Brain pericyte (primary cell): ENCODE measurements around the gene ZDHHC13.

ENCODE experiments used
- DNase-seq: peaks from one replicate; pipeline ENCODE4 v3.0.0-alpha.2; 2012; ENCODE audit warnings: low read depth, low spot score

The ZDHHC13 gene, protein sequence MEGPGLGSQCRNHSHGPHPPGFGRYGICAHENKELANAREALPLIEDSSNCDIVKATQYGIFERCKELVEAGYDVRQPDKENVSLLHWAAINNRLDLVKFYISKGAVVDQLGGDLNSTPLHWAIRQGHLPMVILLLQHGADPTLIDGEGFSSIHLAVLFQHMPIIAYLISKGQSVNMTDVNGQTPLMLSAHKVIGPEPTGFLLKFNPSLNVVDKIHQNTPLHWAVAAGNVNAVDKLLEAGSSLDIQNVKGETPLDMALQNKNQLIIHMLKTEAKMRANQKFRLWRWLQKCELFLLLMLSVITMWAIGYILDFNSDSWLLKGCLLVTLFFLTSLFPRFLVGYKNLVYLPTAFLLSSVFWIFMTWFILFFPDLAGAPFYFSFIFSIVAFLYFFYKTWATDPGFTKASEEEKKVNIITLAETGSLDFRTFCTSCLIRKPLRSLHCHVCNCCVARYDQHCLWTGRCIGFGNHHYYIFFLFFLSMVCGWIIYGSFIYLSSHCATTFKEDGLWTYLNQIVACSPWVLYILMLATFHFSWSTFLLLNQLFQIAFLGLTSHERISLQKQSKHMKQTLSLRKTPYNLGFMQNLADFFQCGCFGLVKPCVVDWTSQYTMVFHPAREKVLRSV

DNA sequence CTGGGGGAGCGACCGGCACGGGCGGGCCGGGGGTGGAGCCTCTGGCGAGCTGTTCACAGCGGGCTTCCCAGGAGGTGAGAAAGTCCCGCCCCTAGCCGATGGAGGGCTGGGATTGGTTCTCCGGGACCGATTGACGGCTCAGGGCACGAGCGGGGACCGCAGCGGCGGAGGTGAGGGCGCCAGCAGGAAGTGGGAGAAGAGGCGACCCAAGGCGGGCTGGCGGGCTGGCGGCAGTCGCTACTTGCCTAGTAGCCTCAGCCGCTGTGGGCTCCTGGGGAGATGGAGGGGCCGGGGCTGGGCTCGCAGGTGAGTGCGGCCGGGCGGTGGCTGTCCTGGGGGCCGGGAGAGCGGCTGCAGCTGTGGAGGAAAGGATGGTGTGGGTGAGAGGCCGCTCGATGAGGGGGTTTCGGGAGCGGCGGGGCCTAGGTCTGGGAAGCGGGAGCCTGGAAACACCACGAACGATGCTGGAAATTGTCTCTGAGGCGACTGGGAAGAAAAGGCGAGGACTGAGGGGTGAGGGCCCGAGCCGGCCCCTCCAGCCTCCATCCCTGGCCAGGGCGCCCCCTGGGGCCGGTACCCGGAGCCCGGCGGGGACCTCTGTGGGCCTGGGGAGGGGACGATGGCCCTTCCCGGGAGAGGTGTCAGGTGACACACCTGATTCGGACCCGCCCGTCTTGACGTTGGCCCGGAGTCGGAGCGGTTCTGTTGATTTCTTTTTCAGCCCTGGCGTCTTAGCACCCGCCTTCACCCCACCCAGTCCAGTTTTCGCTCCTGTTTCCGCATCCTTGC is at the start of gene ZDHHC13:
Gene ZDHHC13 (plus strand): TSS at position 198 of the 789 bp plus-strand sequence. CDS start 82 bp downstream, at position 280.
- peak; percentile 41 for DNase-seq

DNA sequence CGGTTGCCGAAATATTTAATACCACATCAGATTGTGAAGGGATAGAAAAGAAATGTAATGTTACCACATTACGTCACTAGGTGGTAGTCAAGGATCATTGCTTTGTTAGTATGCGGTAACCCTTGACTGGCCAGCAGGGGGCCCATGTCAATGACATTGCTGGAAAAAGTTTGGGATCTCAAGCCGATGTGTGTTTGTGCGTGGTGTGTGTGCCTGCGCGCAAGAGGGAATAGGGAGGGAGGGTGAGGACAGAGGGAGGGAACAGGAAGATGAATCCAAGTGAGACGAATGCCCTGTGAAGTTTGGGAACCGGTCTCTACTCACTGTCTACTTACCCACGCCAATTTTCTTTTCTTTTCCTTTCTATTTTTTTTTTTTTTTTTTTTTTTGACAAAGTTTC is 45.7 kb upstream of the ZDHHC13 start:
- peak; percentile 41 for DNase-seq

DNA sequence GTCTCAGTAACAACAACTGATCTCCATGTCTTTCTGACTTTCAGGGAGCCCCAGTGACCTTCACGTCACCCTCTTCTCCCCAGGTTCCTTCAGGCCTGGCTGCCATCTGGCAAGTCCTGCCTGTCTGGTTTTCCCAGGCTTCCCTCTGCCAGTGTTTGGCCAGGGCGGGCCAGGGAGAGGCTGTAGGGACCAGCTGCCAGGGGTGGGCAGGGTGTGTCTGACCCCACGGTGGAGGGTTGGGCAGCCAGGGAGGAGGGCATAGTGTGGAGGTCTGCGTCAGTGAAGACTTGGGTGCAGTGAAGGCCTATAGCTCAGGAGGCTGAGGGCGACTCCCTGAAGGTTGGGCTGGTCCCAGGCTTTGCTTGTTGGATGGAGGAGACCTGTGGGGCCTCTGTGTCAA is 44.5 kb upstream of the ZDHHC13 start:
- DNase-seq = no peak

DNA sequence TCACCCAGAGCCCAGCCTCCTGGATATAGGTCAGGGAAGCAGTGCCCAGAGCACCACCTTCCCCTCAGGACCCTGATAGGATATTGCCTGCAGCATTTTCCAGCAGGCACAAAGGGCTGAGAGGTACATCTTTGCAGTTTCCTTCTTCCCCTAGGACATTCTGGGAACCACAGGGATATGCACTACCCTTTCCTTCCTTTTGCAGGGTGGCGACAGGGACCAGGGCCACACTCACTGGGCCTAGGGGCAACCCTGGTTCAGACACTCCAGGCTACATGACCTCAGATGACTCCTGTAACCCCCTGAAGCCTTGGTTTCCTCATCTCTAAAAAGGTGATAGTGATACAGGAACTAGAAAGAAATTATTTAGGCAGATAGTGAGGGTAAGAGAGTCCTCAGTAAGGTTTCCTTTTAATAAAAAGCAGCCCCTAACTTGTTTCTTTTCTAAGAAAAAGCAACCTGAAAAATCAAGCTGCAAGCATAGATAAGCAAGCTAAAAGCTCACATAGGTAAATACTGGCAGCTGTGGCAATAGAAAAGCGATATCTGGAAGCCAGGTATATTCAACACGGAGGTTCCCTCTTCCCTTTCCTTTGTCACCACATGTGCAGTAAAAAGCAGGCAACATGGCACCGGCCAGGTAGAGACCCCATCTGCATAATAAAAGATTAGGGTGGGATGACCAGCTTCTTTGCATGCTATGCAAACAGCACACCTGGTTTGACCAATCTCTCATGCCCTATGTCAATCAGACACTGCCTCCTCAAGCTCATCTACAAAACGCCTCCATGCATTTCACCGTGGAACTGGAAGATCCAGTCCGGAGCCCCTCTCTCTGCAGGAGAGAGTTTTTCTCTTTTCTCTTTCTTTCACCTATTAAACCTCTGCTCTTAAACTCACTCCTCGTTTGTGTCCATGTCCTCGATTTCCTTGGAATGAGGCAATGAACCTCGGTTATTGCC is 43.2 kb upstream of the ZDHHC13 start:
- no peak for DNase-seq

DNA sequence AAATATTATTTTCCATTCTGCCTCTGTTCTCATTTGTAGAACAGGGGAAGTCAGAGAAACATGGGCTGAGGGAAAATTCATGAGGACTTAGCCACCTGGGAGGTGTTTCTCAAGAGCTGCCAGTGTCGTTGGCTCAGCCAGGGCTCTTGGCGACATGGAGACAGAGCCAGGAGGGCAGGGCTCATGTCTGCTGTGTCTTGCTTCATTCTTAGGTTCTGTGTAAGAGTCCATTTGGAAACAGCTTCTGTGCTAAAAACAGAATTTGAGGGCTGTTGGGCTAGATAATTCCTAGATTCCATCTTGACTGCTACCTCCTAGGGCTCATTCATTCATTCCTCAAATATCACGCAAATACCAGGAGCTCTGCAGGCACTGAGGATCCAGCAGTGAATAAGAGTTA is 41.3 kb upstream of the ZDHHC13 start:
- no peak for DNase-seq

DNA sequence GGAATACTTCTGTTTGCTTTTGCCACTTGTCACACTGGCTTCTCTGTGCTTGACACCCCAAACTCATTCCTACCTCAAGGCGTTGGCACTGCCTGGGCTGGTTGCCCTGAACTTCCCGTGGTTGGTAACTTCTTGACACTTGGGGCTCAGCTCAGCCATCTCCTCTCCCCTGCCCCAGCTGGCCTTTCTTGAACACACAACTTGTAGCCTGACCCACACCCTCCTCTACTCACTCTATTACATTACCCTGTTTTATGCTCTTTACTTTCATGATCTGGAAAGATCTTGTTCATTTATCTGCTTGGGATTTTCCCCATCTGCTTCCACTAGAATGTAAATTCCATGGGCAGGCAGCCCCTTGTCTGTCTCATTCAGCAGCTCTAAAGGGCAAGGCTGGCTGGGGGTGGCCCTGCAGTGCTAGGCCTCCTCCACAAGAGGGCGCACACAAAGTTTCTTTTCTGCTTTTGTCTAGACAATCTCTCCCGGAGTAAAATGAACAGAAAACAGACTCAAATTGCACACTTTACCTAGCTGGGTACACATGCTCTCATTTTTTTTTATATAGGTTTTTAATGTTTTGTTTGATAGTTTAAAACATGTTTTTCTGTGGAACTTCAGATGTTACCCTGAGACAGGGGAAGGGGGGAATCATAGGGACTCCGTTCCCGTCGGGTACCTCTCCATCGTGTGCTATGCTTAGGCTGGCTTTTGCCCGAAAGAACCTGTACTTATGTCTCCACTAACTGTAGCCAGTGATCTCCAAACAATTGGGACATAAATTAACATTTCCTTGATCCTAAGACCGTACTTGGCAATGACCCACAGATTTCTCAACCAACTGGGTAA is 40.0 kb upstream of the ZDHHC13 start:
- DNase-seq = no peak

DNA sequence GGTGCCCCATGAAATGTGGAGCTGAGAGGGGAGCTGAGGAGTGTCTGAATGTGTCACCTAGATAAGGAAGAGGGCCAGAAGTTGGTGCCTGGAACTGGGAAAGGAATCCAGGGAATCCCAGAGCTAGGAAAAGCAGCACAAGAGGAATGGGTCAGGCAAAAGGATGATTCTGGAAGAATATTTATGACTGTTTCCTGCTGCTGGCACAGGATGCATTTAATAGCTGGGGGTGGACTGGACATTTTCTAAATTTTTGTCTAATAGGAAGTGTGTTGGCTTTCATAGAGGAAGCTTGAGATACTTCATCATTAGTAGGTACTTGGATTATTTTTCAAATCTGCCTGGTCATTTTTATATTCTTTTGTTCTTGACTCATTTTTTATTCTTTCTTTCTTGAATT is 39.0 kb upstream of the ZDHHC13 start:
- DNase-seq = no peak

DNA sequence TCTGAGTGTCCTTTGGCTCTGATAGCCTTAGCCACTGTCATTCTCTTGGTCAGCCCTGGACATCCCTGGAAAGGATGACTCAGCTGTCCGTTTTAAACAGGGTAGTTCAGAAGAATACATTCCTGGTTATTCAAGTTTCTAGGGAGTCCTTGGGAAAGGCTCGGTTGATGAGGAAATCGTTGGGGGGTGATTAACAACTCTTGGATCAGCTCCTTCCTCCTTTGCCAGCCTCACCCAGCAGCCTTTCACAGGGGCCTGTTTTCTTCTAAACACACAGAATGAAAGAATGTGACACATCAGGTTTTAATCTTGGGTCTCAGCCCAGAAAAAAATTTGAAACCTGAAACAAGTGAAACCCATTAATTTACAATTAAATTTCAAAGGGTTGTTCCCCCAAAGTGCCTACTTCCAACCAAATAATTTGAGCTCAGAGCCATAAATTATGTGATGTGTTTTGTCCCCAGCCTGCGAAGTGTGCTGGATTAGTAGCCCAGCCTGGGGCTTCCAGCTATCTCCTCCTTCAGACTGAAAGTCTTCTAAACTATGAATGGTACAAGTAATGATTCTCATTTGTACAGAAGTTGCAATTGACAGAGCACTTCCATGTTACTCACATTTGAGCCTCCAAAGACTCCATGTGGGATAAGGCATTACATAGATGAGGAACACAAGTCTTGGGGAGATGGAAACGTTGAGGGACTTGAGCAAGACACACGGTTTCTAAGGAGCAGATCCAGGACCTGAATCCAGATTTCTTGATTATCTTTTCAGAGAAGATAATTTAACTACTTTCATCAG is 37.1 kb upstream of the ZDHHC13 start:
- no peak for DNase-seq

DNA sequence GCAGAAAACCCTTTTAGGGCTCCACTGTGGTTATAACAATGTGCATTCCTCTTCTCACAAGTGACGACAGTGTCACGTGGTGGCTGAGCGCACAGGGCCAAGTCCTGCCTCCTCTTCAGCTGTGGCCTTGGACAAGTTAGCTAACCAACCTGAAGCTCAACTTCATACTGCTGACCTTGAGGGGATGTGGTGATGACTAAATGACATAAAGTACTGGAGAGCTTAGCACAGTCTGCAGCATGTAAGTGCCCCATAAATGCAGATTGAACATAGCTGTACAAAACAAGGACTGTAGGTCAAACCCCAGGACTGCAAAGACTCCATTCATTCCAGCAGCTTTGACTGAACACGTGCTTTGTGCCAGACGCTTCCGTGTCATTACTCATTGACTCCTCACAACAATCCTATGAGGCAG is 36.4 kb upstream of the ZDHHC13 start:
- DNase-seq = no peak

DNA sequence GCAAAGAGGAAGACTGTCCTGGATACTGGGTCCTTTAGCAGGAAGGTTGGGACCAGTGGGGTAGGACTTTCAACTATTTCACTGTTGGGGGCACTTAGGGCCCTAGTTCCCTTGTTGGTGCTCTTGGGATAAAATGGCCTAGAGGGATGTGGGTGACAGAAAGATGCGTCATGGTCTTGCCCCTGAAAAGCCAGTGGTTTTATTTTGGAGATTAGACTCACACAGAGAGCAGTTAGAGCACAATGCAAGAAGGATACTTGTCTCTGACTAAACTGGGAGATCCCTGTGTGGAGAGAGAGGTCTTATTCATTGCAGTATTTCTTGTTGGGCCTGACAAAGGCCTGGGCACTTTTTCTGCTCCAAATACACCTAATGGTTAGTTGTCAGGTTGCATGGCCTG is 33.8 kb upstream of the ZDHHC13 start:
- DNase-seq = no peak

DNA sequence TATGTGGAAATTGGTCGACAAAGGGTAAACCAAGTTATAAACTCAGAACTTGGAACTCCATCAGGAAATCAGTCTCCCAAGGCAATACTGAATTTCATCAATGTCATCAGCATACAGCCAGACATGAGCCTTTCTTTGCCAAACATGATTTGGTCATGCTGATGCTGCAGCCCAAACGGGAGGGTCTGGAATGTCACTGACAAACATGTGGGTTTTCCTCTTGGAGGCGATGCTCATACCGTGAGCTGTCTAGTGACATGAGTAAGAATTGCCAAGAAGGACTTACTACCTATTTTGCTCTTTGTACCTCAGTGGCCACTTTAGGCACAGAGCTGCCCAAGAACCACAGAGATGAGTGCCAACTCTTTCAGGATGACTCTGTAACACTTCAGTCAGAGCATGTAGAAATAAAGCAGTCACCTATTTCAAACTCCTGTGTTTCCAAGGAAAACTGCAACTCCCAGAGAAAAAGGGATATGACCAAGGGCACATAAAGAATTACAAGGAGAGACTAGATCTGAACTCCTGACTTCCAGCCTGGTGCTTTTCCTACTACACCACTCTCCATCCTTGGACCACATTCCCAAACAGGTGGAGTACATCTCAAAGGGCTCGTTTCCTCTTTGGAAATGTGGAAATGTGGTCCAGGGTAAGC is 32.2 kb upstream of the ZDHHC13 start:
- DNase-seq = no peak

DNA sequence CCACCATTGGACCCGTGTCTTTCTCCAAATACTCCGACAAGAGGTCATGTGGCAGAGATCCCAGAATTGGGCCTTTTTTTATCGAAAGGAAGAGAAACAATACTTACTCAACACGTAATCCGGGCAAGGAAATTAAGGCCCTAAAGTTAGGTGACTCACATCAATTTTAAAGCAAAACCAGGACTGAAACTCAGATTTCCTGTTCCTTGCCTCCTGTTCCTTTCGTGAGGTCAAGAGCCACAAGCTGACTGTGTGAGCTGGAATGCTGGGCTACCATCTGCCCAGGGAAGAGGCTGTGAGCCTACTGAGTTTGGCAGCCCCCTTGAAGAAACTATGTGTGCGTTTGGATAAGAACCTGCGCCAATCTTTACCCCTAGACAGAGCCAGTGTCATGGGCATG is 29.3 kb upstream of the ZDHHC13 start:
- DNase-seq = no peak

DNA sequence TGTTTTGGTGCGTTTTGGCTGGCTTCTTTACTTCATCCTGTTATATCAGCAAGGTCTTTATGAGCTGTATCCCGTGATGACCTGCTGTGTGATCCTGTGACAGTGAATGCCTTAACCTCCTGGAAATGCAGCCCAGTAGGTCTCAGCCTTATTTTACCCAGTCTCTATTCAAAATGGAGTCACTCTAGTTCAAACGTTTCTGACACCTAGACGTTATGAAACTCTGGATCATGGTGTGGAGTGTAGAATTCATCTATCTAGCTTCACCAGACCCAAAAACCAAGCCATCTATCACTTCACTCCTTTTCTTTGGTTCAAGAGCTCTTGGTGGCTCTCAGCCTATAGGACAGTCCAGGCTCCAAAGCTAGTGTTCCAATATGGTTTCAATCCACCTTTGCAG is 28.2 kb upstream of the ZDHHC13 start:
- no peak for DNase-seq

DNA sequence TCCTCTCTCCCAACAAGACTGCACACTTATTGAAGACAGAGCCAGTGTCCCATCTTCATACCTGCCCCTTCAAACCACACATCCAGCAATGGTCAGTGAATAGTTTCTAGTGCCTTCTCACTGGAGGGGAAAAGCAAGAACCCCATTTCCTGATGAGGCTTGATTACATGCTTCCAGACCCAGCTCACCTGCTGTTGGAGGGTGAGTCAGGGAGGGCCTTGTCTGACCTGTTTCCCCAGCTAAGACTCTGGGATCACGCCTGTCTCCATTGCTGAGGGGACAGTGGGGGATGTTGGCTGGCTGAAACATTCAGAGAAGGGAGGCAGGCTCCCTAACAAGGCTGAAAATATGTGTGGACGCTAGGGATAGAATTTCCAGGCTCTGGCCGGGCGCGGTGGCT is 27.5 kb upstream of the ZDHHC13 start:
- DNase-seq = no peak

DNA sequence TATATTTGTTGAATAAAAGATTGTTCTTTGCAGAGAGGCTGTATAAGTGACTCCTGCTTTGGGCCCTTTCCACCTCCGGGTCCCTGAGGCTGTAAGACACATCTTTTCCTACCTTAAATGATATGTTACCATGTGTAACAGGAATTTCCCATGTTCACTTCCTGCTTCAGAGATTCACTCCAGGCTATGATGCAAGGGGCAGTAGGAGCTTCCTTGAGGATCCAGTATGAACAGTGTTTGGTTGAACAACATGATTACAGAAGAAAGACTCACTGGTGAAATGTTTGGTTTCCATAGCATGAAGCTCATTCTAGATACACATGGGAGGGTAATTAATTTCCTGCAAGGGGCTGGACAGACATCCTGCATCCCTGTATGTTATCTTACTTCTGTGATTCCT is 25.6 kb upstream of the ZDHHC13 start:
- DNase-seq = no peak

DNA sequence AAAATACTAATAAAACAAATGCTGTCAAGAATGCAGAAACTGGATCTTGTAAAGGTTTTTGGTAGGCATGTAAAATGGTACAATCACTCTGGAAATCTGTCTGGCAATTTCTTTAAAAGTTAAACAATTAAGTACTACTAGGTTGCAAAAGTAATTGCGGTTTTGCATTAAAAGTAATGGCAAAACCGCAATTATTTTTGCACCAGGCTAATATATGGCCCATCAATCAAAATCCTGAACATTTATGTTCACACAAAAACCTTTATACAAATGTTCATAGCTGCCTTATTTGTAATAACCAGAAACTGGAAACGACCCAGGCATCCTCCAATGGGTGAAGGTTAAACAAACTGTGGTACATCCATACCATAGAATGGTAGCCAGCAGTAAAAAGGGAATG is 24.6 kb upstream of the ZDHHC13 start:
- no peak for DNase-seq

DNA sequence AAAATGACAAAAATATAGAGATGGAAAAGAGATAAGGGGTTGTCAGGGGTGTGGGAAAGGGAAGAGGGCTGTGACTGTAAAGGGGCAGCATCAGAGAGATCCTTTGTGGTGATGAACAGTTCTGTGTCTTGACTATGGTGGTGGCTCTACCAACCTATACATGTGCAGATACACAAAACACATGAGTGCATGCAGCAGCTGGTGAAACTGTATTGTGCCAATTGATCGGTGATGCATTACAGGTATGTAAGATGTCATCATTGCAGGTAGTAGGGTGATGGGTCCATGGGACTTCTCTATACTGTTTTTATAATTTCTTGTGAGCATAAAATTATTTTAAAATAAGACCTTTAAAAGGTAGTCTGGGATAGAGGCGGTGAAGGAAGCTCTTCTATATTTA is 24.1 kb upstream of the ZDHHC13 start:
- no peak for DNase-seq

DNA sequence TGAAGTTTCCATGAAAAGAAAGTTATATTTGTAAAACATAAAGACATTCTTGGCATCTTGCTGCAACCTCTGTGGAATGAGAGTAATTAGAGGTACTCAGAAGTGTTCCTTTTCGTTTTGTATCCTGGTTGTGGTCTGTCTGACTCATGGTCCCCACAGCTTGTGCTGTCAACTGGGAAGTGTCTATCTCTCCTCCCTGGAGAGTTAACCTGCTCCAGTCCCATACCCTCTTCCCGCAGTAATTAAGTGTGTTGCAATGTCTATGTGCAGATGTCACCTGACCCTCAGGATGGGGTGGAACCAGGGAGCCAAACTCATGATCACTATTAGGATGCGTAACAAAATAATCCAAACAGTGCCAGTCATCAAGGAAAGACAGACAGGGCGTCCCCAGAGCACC is 23.0 kb upstream of the ZDHHC13 start:
- DNase-seq = no peak

DNA sequence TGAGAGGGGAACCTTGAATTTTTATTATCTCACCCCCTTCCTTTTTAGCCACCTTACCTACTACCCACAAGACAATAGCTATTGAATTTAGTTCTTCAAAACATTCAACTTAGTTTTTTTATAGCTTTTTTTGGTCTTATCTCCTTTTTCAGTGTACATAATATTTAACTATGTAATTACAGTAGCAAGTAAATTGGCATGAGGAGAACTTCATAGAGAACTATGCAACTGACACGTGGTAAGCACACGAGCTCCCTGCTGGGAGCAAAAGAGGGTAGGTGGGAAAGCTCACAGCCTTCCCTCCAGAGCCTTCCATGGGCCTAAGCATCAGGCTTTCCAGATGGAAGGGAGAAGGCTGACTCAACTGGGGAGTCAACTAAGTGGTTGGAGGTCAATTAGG is 22.1 kb upstream of the ZDHHC13 start:
- no peak for DNase-seq
